ENCODE data around the gene GAA.

GAA gene

GRCh38 chr17:80104956-80105375 is 3.6 kb downstream of the GAA start:
- no peak for DNase-seq

GRCh38 chr17:80105762-80106161 is 4.4 kb downstream of the GAA start:
- DNase-seq, result no peak

- DNase-seq, result no peak
Observed at GRCh38 chr17:80106176-80106575, 4.8 kb downstream of the GAA start.

- DNase-seq, result no peak
Observed at GRCh38 chr17:80106751-80107150, 5.4 kb downstream of the GAA start.

- no peak for DNase-seq
Observed at GRCh38 chr17:80107231-80108021, 6.0 kb downstream of the GAA start.

- no peak for DNase-seq
Observed at GRCh38 chr17:80108036-80108971, 6.9 kb downstream of the GAA start.

GRCh38 chr17:80109066-80109660 is 7.8 kb downstream of the GAA start:
- DNase-seq, result no peak

- DNase-seq, result no peak
Observed at GRCh38 chr17:80109713-80110446, 8.5 kb downstream of the GAA start.

- DNase-seq, result no peak
Observed at GRCh38 chr17:80110447-80110812, 9.0 kb downstream of the GAA start.

GRCh38 chr17:80110927-80111701 is 9.7 kb downstream of the GAA start:
- DNase-seq, result no peak

GRCh38 chr17:80111702-80112470 is 10.5 kb downstream of the GAA start:
- DNase-seq, result no peak

GRCh38 chr17:80112471-80113032 is 11.2 kb downstream of the GAA start:
- no peak for DNase-seq

- no peak for DNase-seq
Observed at GRCh38 chr17:80113033-80113484, 11.7 kb downstream of the GAA start.

- no peak for DNase-seq
Observed at GRCh38 chr17:80114758-80115157, 13.4 kb downstream of the GAA start.

GRCh38 chr17:80115159-80115558 is 13.8 kb downstream of the GAA start:
- DNase-seq, result no peak

GRCh38 chr17:80116276-80116920 is 15.0 kb downstream of the GAA start:
- no peak for DNase-seq

- no peak for DNase-seq
Observed at GRCh38 chr17:80116921-80117380, 15.6 kb downstream of the GAA start.

GRCh38 chr17:80117491-80118401 is 16.4 kb downstream of the GAA start:
- DNase-seq, result no peak
